ENCODE results near the gene TCF12.

Gene TCF12

DNA sequence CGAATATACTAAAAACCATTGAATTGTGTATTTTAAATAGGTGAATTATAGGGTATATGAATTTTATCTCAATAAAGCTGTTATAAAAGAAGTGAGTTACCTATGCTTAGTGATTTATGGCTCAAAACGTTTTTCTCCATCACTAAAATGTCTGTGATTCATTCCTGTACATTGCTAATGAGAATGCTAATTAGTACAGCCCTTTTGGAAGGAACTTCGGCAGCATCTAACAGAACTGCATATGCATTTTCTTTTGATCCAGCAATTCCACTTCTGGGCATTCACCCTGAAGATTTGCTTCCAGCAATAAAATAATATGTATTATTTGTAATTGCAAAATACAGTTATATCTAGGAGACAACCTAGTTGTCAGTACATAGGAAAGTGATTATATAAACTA lies 53.6 kb downstream of the TCF12 start:
- Histone ChIP-seq H3K9me2 (replicated peaks; ENCODE audit: low read depth, low read length) (no peaks in the 10 kb centered on the region), H3K4me2 (ENCODE audit: low read depth, low read length, poor library complexity, severe bottlenecking) (no peak overlapping the region), H3K36me3 (ENCODE audit: insufficient read depth, low read length) (no peaks in the 10 kb centered on the region), H3K9me3 (ENCODE audit: insufficient read depth, low read depth, low read length) (no peaks in the 10 kb centered on the region), H3K79me2 (ENCODE audit: insufficient read depth, low read length) (peaks cover 93% of the 10 kb centered on the region), H4K20me1 (ENCODE audit: insufficient read depth, low read length, poor library complexity, severe bottlenecking) (peaks cover 48% of the 10 kb centered on the region), H3K4me1 (ENCODE audit: insufficient read depth, low read length, poor library complexity, severe bottlenecking) (peaks cover 37% of the 10 kb centered on the region), H3K27me3 (ENCODE audit: insufficient read depth, low read length, poor library complexity, severe bottlenecking) (no peaks in the 10 kb centered on the region), H3F3A (ENCODE audit: low read depth) (peaks cover 7% of the 10 kb centered on the region; the same call in 1 of the 2 replicates), H2AFZ (ENCODE audit: low read length) (no peak overlapping the region), H3K4me3 (ENCODE audit: low read length, poor library complexity, severe bottlenecking) (no peak overlapping the region), H3K9ac (ENCODE audit: low read depth, low read length, poor library complexity, severe bottlenecking) (no peak overlapping the region)
- no peak for TF ChIP-seq EZH2phosphoT487 (IDR thresholded peaks at IDR 0.05; ENCODE audit: borderline replicate concordance)
- no peak for TF ChIP-seq CTCF (conservative IDR thresholded peaks at IDR 0.05; ENCODE audit: low read length)

DNA sequence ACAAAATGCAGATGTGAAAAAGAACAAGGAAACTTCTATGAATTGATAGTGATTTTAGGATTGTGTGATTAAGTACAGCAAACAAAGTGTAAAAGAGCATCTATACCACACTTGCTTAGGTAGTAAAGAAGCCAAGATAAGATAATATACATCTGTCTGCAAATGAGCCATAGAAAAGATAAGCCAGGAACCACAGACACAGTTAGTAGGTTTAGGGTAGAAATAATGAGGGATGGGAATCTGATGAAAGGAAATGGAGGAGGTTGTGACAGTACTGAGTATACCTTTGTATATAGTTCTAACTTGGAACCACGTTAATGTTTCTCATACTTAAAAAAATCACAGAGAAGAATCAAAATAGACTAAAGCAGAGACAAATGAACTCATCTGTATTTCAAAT lies 54.0 kb downstream of the TCF12 start:
- H2AFZ ChIP-seq (ENCODE audit: low read length): no peak overlapping the region
- H3K79me2 ChIP-seq (ENCODE audit: insufficient read depth, low read length): peaks cover 93% of the 10 kb centered on the region
- no peak overlapping the region for H3K9ac ChIP-seq (ENCODE audit: low read depth, low read length, poor library complexity, severe bottlenecking)
- no peaks in the 10 kb centered on the region for H3K9me2 ChIP-seq (replicated peaks; ENCODE audit: low read depth, low read length)
- TF ChIP-seq CTCF (conservative IDR thresholded peaks at IDR 0.05; ENCODE audit: low read length) (no peak), EZH2phosphoT487 (IDR thresholded peaks at IDR 0.05; ENCODE audit: borderline replicate concordance) (no peak)
- peaks cover 7% of the 10 kb centered on the region; the same call in 1 of the 2 replicates for H3F3A ChIP-seq (ENCODE audit: low read depth)
- no peaks in the 10 kb centered on the region for H3K9me3 ChIP-seq (ENCODE audit: insufficient read depth, low read depth, low read length)
- H3K36me3 ChIP-seq (ENCODE audit: insufficient read depth, low read length): no peaks in the 10 kb centered on the region
- H3K27me3 ChIP-seq (ENCODE audit: insufficient read depth, low read length, poor library complexity, severe bottlenecking): no peaks in the 10 kb centered on the region
- H3K4me2 ChIP-seq (ENCODE audit: low read depth, low read length, poor library complexity, severe bottlenecking): no peak overlapping the region
- H3K4me3 ChIP-seq (ENCODE audit: low read length, poor library complexity, severe bottlenecking): no peak overlapping the region
- H3K4me1 ChIP-seq (ENCODE audit: insufficient read depth, low read length, poor library complexity, severe bottlenecking): peaks cover 37% of the 10 kb centered on the region
- peaks cover 47% of the 10 kb centered on the region for H4K20me1 ChIP-seq (ENCODE audit: insufficient read depth, low read length, poor library complexity, severe bottlenecking)

GRCh38 chr15:56973463-56973862 lies 55.0 kb downstream of the TCF12 start:
- H3K27me3 ChIP-seq (ENCODE audit: insufficient read depth, low read length, poor library complexity, severe bottlenecking): no peaks in the 10 kb centered on the region
- peaks cover 46% of the 10 kb centered on the region for H4K20me1 ChIP-seq (ENCODE audit: insufficient read depth, low read length, poor library complexity, severe bottlenecking)
- H3K4me3 ChIP-seq (ENCODE audit: low read length, poor library complexity, severe bottlenecking): no peak overlapping the region
- H3K9ac ChIP-seq (ENCODE audit: low read depth, low read length, poor library complexity, severe bottlenecking): no peak overlapping the region
- H3K4me1 ChIP-seq (ENCODE audit: insufficient read depth, low read length, poor library complexity, severe bottlenecking): peaks cover 37% of the 10 kb centered on the region
- H3K79me2 ChIP-seq (ENCODE audit: insufficient read depth, low read length): peaks cover 93% of the 10 kb centered on the region
- no peak for TF ChIP-seq CTCF (conservative IDR thresholded peaks at IDR 0.05; ENCODE audit: low read length)
- no peak for TF ChIP-seq EZH2phosphoT487 (IDR thresholded peaks at IDR 0.05; ENCODE audit: borderline replicate concordance)
- no peaks in the 10 kb centered on the region for H3K36me3 ChIP-seq (ENCODE audit: insufficient read depth, low read length)
- no peak overlapping the region for H3K4me2 ChIP-seq (ENCODE audit: low read depth, low read length, poor library complexity, severe bottlenecking)
- no peaks in the 10 kb centered on the region for H3K9me2 ChIP-seq (replicated peaks; ENCODE audit: low read depth, low read length)
- H3F3A ChIP-seq (ENCODE audit: low read depth): peaks cover 7% of the 10 kb centered on the region; the same call in 1 of the 2 replicates
- no peak overlapping the region for H2AFZ ChIP-seq (ENCODE audit: low read length)
- H3K9me3 ChIP-seq (ENCODE audit: insufficient read depth, low read depth, low read length): no peaks in the 10 kb centered on the region
